KG1 (cell line): ENCODE measurements around the gene ATP2B3.

Experiments
- DNase-seq: peaks from one replicate; lab custom pipeline; 2025; lab: John Stamatoyannopoulos, UW

ATP2B3 gene

GRCh38 chrX:153510383-153510782 is 7.1 kb upstream of the ATP2B3 start:
- no peak for DNase-seq

GRCh38 chrX:153511784-153512500 is 5.5 kb upstream of the ATP2B3 start:
- no peak for DNase-seq

GRCh38 chrX:153512501-153512893 is 4.9 kb upstream of the ATP2B3 start:
- no peak for DNase-seq

GRCh38 chrX:153513265-153513664 is 4.2 kb upstream of the ATP2B3 start:
- no peak for DNase-seq

- no peak for DNase-seq
Measured at GRCh38 chrX:153514259-153514658, 3.2 kb upstream of the ATP2B3 start.

GRCh38 chrX:153515435-153515834 is 2.0 kb upstream of the ATP2B3 start:
- no peak for DNase-seq

- no peak for DNase-seq
Measured at GRCh38 chrX:153516073-153516472, 1.4 kb upstream of the ATP2B3 start.

GRCh38 chrX:153517946-153518834 is 748 bp downstream of the ATP2B3 start:
- no peak for DNase-seq

- DNase-seq = no peak
Measured at GRCh38 chrX:153519569-153520286, 2.3 kb downstream of the ATP2B3 start.

- no peak for DNase-seq
Measured at GRCh38 chrX:153520287-153520917, 3.0 kb downstream of the ATP2B3 start.

GRCh38 chrX:153521034-153521433 is 3.6 kb downstream of the ATP2B3 start:
- no peak for DNase-seq

- DNase-seq = no peak
Measured at GRCh38 chrX:153522259-153522658, 4.8 kb downstream of the ATP2B3 start.

GRCh38 chrX:153523269-153523668 is 5.8 kb downstream of the ATP2B3 start:
- DNase-seq = no peak

- no peak for DNase-seq
Measured at GRCh38 chrX:153524234-153524633, 6.8 kb downstream of the ATP2B3 start.

- no peak for DNase-seq
Measured at GRCh38 chrX:153525451-153525850, 8.0 kb downstream of the ATP2B3 start.

- DNase-seq = no peak
Measured at GRCh38 chrX:153526042-153526441, 8.6 kb downstream of the ATP2B3 start.

GRCh38 chrX:153526801-153527200 is 9.4 kb downstream of the ATP2B3 start:
- DNase-seq = no peak

GRCh38 chrX:153527208-153527607 is 9.8 kb downstream of the ATP2B3 start:
- no peak for DNase-seq

- no peak for DNase-seq
Measured at GRCh38 chrX:153530411-153531129, 13.1 kb downstream of the ATP2B3 start.

GRCh38 chrX:153533091-153533490 is 15.6 kb downstream of the ATP2B3 start:
- DNase-seq = no peak

GRCh38 chrX:153537080-153537479 is 19.6 kb downstream of the ATP2B3 start:
- no peak for DNase-seq
